GM12874 (cell line): ENCODE measurements around the gene ANKRD22.

Experiments
- TF ChIP-seq, protein P1 (sequence below): IDR thresholded peaks from 2 replicates; pipeline ENCODE4 v1.5.1; 2011; ENCODE audit warnings: low read depth, mild to moderate bottlenecking, control low read depth, low read length, moderate library complexity; ENCODE audit not compliant: insufficient read depth

Gene ANKRD22

DNA sequence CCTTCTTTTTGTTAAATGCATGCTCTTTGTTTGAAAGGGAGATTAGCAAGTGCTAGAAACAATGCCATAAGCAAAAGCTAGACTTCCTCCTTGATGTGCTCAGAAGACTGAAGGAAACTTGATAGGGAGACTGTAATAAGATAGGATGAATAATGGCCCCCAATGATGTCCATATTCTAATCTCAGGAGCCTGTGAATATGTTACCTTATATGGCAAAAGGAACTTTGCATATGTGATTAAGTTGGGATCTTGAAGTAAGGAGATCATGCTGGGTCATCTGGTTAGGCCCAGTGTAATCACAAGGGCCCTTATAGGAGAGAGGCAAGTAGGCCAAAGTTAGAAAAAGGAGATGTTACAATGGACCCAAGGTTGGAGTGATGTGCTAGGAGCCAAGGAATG is 62.7 kb downstream of the ANKRD22 start:
- TF ChIP-seq, protein P1, sequence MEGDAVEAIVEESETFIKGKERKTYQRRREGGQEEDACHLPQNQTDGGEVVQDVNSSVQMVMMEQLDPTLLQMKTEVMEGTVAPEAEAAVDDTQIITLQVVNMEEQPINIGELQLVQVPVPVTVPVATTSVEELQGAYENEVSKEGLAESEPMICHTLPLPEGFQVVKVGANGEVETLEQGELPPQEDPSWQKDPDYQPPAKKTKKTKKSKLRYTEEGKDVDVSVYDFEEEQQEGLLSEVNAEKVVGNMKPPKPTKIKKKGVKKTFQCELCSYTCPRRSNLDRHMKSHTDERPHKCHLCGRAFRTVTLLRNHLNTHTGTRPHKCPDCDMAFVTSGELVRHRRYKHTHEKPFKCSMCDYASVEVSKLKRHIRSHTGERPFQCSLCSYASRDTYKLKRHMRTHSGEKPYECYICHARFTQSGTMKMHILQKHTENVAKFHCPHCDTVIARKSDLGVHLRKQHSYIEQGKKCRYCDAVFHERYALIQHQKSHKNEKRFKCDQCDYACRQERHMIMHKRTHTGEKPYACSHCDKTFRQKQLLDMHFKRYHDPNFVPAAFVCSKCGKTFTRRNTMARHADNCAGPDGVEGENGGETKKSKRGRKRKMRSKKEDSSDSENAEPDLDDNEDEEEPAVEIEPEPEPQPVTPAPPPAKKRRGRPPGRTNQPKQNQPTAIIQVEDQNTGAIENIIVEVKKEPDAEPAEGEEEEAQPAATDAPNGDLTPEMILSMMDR: no peak

DNA sequence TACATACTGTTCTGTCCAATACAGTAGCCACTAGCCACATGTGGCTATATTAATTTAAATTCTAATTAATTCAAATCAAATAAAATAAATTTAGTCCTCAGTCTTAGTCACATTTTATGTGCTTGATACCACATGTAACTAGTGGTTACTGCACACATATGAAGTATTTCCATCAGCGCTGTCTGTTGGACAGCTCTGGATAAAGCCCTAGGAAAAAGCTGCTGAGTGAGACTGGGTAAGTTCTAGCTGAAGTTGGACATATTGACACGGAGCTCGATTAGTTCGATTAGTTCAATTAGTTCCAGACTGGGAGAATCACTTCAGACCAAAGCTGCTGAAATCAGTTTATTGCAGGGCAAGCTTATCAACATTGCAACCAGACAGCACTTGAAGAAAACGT is 64.2 kb downstream of the ANKRD22 start:
- TF ChIP-seq, protein P1: no peak

- TF ChIP-seq, protein P1: no peak
These were observed 65.4 kb downstream of the ANKRD22 start for GRCh38 chr10:88786032-88786770.

- TF ChIP-seq, protein P1: no peak
These were observed 67.9 kb downstream of the ANKRD22 start for GRCh38 chr10:88783724-88784123.

GRCh38 chr10:88782222-88782621 is 69.4 kb downstream of the ANKRD22 start:
- TF ChIP-seq, protein P1: no peak

DNA sequence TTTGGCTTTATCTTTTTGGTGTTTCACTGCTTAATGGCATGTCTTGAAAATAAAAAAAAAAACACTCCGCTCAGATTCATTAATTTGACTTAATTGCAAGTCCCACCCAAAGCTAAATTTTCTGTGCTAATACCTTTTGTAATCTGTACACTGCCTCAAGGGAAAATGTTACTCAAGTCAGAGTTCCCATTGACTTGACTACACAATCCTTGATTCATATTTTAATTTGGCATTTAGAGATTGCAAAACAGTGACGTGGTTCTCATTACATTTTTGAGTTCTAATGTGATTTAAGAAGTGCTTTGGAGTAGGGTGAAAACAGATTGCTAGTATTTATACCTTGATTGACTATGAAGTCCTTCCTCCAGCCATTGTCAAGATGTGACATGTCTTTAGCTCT is 70.4 kb downstream of the ANKRD22 start:
- TF ChIP-seq, protein P1: no peak
